DOHH2 (cell line): Measurements from ENCODE around the gene DMXL1.

Experiments used
- H3F3A ChIP-seq: fragments of 200-600 bp; sonication (generic), shearing (Covaris generic); 2 replicates; pipeline ENCODE4 v1.6.0; 2016; ENCODE audit warnings: antibody characterized with exemption, mild to moderate bottlenecking; ENCODE audit not compliant: control insufficient read depth, insufficient read depth
- H3K27ac ChIP-seq: fragments of 200-600 bp; sonication (generic); 2 replicates; pipeline ENCODE4 v1.5.1; 2014; ENCODE audit warnings: low read depth, mild to moderate bottlenecking, low read length, moderate library complexity
- H3K27me3 ChIP-seq: fragments of 200-600 bp; sonication (generic); 2 replicates; pipeline ENCODE4 v1.6.1; 2014; ENCODE audit warnings: mild to moderate bottlenecking, low read length, mixed read lengths; ENCODE audit not compliant: control insufficient read depth
- H3K36me3 ChIP-seq: fragments of 200-600 bp; sonication (generic); 2 replicates; pipeline ENCODE4 v1.6.1; 2014; ENCODE audit warnings: mild to moderate bottlenecking, low read length, moderate library complexity, mixed read lengths; ENCODE audit not compliant: control insufficient read depth
- H3K4me1 ChIP-seq: fragments of 200-600 bp; sonication (generic); 2 replicates; pipeline ENCODE4 v1.6.1; 2014; ENCODE audit warnings: mild to moderate bottlenecking, low read length, mixed read lengths; ENCODE audit not compliant: control insufficient read depth
- H3K4me2 ChIP-seq: fragments of 200-600 bp; sonication (generic); 2 replicates; pipeline ENCODE4 v1.6.0; 2014; ENCODE audit warnings: mild to moderate bottlenecking, low read length, moderate library complexity
- H3K4me3 ChIP-seq: fragments of 200-600 bp; sonication (generic); 2 replicates; pipeline ENCODE4 v1.5.1; 2014; ENCODE audit warnings: mild to moderate bottlenecking, low read length, mixed read lengths
- H3K79me2 ChIP-seq: fragments of 200-600 bp; sonication (generic); 2 replicates; pipeline ENCODE4 v1.6.1; 2014; ENCODE audit warnings: mild to moderate bottlenecking, low read length, mixed read lengths; ENCODE audit not compliant: control insufficient read depth
- H3K9me2 ChIP-seq: fragments of 200-600 bp; sonication (generic); replicated peaks from 2 replicates; pipeline ENCODE4 v1.6.1; 2014; ENCODE audit warnings: mild to moderate bottlenecking, low read length, mixed read lengths; ENCODE audit not compliant: control insufficient read depth
- H3K9me3 ChIP-seq: fragments of 200-600 bp; sonication (generic); 2 replicates; pipeline ENCODE4 v1.6.1; 2014; ENCODE audit warnings: antibody characterized with exemption, low read length, mixed read lengths; ENCODE audit not compliant: control insufficient read depth, insufficient read depth
- H4K20me1 ChIP-seq: fragments of 200-600 bp; sonication (generic); 2 replicates; pipeline ENCODE4 v1.6.0; 2014; ENCODE audit warnings: low read depth, mild to moderate bottlenecking, antibody characterized with exemption, low read length, moderate library complexity; ENCODE audit not compliant: control insufficient read depth, insufficient read depth
- EZH2phosphoT487 ChIP-seq: fragments of 200-600 bp; sonication (generic); IDR thresholded peaks from 2 replicates; pipeline ENCODE4 v1.6.1; 2017; ENCODE audit warnings: borderline replicate concordance, mild to moderate bottlenecking, antibody characterized with exemption, low read length, moderate library complexity, mixed read lengths
- TF ChIP-seq, protein P1 (sequence below): fragments of 200-600 bp; sonication (generic); IDR thresholded peaks from one replicate; pipeline ENCODE4 v1.5.1; 2014; ENCODE audit warnings: antibody characterized with exemption, mild to moderate bottlenecking, low read depth, low read length; ENCODE audit not compliant: poor library complexity, severe bottlenecking

The DMXL1 gene

GRCh38 chr5:119033135-119033534, 37.8 kb upstream of the DMXL1 start:
- Histone ChIP-seq H3K9me3 (no peaks in the 10 kb centered on the region), H3K4me3 (peak overlapping the region; percentile 67), H3F3A (peaks cover 31% of the 10 kb centered on the region), H3K9me2 (no peaks in the 10 kb centered on the region), H3K27ac (peak overlapping the region; percentile 99), H3K79me2 (no peaks in the 10 kb centered on the region), H4K20me1 (no peaks in the 10 kb centered on the region), H3K36me3 (no peaks in the 10 kb centered on the region), H3K4me1 (peaks cover 52% of the 10 kb centered on the region), H3K4me2 (peak overlapping the region; percentile 83), H3K27me3 (no peaks in the 10 kb centered on the region)
- TF ChIP-seq, protein P1, sequence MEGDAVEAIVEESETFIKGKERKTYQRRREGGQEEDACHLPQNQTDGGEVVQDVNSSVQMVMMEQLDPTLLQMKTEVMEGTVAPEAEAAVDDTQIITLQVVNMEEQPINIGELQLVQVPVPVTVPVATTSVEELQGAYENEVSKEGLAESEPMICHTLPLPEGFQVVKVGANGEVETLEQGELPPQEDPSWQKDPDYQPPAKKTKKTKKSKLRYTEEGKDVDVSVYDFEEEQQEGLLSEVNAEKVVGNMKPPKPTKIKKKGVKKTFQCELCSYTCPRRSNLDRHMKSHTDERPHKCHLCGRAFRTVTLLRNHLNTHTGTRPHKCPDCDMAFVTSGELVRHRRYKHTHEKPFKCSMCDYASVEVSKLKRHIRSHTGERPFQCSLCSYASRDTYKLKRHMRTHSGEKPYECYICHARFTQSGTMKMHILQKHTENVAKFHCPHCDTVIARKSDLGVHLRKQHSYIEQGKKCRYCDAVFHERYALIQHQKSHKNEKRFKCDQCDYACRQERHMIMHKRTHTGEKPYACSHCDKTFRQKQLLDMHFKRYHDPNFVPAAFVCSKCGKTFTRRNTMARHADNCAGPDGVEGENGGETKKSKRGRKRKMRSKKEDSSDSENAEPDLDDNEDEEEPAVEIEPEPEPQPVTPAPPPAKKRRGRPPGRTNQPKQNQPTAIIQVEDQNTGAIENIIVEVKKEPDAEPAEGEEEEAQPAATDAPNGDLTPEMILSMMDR = no peak

- Histone ChIP-seq H3K4me2 (no peak overlapping the region), H3K4me1 (peaks cover 29% of the 10 kb centered on the region), H3K9me2 (no peaks in the 10 kb centered on the region), H3K4me3 (no peak overlapping the region), H3K79me2 (no peaks in the 10 kb centered on the region), H3K27me3 (no peaks in the 10 kb centered on the region), H3K27ac (no peak overlapping the region), H3K9me3 (no peaks in the 10 kb centered on the region), H3F3A (peaks cover 16% of the 10 kb centered on the region), H4K20me1 (no peaks in the 10 kb centered on the region), H3K36me3 (no peaks in the 10 kb centered on the region)
- no peak for TF ChIP-seq EZH2phosphoT487
- TF ChIP-seq, protein P1 = no peak
These were observed 34.7 kb upstream of the DMXL1 start for GRCh38 chr5:119036101-119036762.

DNA sequence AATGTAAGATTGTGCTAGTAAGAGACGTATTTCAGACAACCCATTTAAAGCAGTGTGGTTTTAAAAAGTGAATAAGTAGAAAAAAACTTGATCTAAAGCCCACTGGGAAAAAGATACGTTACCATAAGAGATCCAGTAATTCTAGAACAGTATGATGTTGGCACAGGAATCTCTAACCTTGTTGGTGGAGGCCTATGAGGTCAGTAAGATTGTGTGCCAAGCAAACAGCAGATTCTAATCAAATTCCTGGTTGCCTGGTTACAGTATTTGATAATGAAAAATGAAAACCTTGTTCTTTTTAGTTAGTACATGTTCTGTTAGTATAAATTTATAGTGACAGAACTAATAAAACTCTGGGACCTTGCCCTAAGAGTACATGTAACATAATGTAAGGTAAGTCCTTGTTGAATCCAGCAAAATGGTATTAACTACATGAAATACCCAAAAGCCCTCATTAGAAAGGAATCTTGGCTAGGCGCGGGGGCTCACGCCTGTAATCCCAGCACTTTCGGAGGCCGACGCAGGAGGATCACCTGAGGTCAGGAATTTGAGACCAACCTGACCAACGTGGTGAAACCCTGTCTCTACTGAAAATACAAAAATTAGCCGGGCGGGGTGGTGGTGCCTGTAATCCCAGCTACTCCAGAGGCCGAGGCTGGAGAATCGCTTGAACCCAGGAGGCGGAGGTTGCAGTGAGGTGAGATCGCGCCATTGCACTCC, 33.2 kb upstream of the DMXL1 start:
- Histone ChIP-seq H3K9me3 (no peaks in the 10 kb centered on the region), H3F3A (peaks cover 4% of the 10 kb centered on the region; the same call in 1 of the 2 replicates), H3K36me3 (no peaks in the 10 kb centered on the region), H3K27ac (no peak overlapping the region), H3K4me2 (no peak overlapping the region), H3K9me2 (no peaks in the 10 kb centered on the region), H3K27me3 (no peaks in the 10 kb centered on the region), H3K79me2 (no peaks in the 10 kb centered on the region), H3K4me3 (no peak overlapping the region), H3K4me1 (peaks cover 15% of the 10 kb centered on the region), H4K20me1 (no peaks in the 10 kb centered on the region)
- TF ChIP-seq EZH2phosphoT487 = no peak
- TF ChIP-seq, protein P1 = no peak
